Suprapubic skin (tissue), 3 donors: ENCODE data around the gene LSM4.
"Not testable (repeated sequence)": the region's sequence is repeated elsewhere in the genome, so short reads cannot be mapped to it uniquely, and the experiment has no call there.

Source experiments
- EP300 ChIP-seq: sonication (generic); formaldehyde crosslinking; IDR thresholded peaks from one replicate; pipeline ENCODE4 v1.6.1; 2017; ENCODE audit warnings: antibody characterized with exemption
- POLR2A ChIP-seq, 2 donors: fragments of 450-650 bp; IDR thresholded peaks; one replicate each; pipeline ENCODE4 v1.6.1; 2017; ENCODE audit warnings: antibody characterized with exemption in 2 of 2, mild to moderate bottlenecking in 2 of 2, moderate library complexity in 2 of 2
- TF ChIP-seq, protein P1 (sequence below), 2 donors: fragments of 200-600 bp in 1 of 2; fragments of 450-650 bp in 1 of 2; sonication (generic) in 1 of 2; IDR thresholded peaks; one replicate each; pipeline ENCODE4 v1.5.1; 2016 to 2019; ENCODE audit warnings: antibody characterized with exemption in 2 of 2, mild to moderate bottlenecking in 1 of 2, moderate library complexity in 1 of 2

DNA sequence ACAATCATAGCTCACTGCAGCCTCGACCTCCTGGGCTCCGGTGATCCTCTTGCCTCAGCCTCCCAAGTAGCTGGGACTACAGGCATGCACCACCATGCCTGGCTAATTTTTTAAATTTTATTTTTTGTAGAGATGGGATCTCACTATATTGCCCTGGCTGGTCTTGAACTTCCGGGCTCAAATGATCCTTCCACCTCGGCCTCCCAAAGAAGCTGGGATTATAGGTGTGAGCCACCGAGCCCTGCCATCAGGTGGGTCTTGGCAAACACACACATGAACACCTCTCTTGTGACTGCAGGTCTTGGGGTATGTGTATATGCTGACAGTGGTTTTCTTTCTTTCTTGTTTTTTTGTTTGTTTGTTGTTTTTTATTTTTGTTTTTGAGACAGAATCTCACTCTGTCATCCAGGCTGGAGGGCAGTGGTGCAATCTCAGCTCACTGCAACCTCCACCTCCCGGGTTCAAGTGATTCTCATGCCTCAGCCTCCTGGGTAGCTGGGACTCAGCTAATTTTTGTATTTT is 26.0 kb upstream of the LSM4 start:
- TF ChIP-seq, protein P1, sequence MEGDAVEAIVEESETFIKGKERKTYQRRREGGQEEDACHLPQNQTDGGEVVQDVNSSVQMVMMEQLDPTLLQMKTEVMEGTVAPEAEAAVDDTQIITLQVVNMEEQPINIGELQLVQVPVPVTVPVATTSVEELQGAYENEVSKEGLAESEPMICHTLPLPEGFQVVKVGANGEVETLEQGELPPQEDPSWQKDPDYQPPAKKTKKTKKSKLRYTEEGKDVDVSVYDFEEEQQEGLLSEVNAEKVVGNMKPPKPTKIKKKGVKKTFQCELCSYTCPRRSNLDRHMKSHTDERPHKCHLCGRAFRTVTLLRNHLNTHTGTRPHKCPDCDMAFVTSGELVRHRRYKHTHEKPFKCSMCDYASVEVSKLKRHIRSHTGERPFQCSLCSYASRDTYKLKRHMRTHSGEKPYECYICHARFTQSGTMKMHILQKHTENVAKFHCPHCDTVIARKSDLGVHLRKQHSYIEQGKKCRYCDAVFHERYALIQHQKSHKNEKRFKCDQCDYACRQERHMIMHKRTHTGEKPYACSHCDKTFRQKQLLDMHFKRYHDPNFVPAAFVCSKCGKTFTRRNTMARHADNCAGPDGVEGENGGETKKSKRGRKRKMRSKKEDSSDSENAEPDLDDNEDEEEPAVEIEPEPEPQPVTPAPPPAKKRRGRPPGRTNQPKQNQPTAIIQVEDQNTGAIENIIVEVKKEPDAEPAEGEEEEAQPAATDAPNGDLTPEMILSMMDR (IDR thresholded peaks at IDR 0.05), result not testable (repeated sequence)
- TF ChIP-seq EP300; POLR2A (IDR thresholded peaks at IDR 0.05): not testable (repeated sequence)
